Neural progenitor cell (in vitro differentiated cells): ENCODE results near the gene HDAC4.

Experiments
- EZH2 ChIP-seq: fragments of 200-600 bp; sonication (generic); IDR thresholded peaks from 2 replicates; pipeline ENCODE4 v1.6.1; 2017; ENCODE audit warnings: antibody characterized with exemption, mild to moderate bottlenecking, moderate library complexity
- EZH2phosphoT487 ChIP-seq: fragments of 200-600 bp; sonication (generic); IDR thresholded peaks from 2 replicates; pipeline ENCODE4 v1.6.1; 2017; ENCODE audit warnings: antibody characterized with exemption
- TF ChIP-seq, protein P1 (sequence below): fragments of 200-600 bp; sonication (generic); IDR thresholded peaks from 2 replicates; pipeline ENCODE4 v1.5.1; 2017; ENCODE audit warnings: antibody characterized with exemption, mild to moderate bottlenecking

- TF ChIP-seq, protein P1, sequence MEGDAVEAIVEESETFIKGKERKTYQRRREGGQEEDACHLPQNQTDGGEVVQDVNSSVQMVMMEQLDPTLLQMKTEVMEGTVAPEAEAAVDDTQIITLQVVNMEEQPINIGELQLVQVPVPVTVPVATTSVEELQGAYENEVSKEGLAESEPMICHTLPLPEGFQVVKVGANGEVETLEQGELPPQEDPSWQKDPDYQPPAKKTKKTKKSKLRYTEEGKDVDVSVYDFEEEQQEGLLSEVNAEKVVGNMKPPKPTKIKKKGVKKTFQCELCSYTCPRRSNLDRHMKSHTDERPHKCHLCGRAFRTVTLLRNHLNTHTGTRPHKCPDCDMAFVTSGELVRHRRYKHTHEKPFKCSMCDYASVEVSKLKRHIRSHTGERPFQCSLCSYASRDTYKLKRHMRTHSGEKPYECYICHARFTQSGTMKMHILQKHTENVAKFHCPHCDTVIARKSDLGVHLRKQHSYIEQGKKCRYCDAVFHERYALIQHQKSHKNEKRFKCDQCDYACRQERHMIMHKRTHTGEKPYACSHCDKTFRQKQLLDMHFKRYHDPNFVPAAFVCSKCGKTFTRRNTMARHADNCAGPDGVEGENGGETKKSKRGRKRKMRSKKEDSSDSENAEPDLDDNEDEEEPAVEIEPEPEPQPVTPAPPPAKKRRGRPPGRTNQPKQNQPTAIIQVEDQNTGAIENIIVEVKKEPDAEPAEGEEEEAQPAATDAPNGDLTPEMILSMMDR, result no peak
- TF ChIP-seq EZH2, result no peak
- TF ChIP-seq EZH2phosphoT487, result no peak
Observed at GRCh38 chr2:239195992-239196391, 204.8 kb downstream of the HDAC4 start.
